Measurements from ENCODE around the gene REEP2.

REEP2 gene

DNA sequence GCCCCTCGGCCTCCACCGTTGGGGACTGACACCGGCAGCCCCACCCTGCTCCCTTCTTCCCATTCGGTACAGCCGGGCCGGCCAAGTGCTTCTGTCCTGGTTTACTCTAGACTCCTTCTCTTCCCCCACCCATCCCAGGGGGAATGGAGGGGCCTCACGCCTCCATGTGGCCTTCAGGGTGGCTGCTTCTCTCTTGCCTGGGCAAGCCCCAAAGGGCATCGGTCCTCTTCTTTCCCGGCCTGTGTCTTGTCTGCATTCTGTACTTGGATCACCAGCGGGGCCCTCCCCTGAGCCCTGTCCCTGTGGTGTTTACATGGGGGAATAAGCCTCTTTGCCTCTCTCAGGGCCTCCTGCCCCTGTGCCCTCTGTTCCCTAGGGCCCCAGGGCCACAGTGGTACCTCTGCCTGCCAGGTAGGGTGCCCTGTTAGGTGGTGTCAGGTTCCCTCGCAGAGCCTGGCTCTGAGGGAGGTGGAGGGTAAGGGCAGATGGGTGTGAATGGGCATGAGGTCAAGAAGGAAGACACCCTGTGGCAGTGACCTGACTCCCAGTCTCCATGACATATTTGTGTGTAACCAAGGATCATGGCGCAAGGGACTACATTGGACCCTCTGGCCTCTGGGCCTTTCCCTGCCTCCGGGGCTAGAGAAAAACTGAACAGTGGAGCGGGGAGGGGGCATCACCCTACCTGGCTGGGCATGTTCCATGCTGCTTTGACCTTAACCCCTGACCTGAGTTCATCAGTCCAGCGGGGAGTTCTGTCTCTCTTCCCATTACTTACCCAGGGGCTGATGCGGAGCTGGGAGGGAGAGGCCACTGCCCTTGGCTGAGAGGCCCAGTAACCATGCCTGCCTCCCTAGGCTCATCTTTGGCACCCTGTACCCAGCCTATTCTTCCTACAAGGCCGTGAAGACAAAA is 1.6 kb downstream of the REEP2 start:
- Histone ChIP-seq H3K4me2 (ENCODE audit: low read length, poor library complexity, severe bottlenecking) (peak overlapping the region; percentile 93), H3K4me1 (ENCODE audit: control insufficient read depth, insufficient read depth, low read depth, low read length) (peaks cover 13% of the 10 kb centered on the region), H3K27me3 (ENCODE audit: control insufficient read depth in 1 of 2, insufficient read depth in 1 of 2, low read length in 2 of 2) (peaks cover 0 to 3% of the 10 kb centered on the region in 2 experiments), H3K18ac (ENCODE audit: low read depth in 1 of 2, low read length in 2 of 2) (no peak overlapping the region), H2AFZ (ENCODE audit: low read depth, low read length) (no peak overlapping the region), H4K8ac (ENCODE audit: low read length) (no peak overlapping the region), H2BK12ac (ENCODE audit: low read length in 2 of 2) (no peak overlapping the region), H3K79me1 (replicated peaks; ENCODE audit: low read length, poor library complexity, severe bottlenecking) (no peaks in the 10 kb centered on the region), H2AK5ac (ENCODE audit: low read length, severe bottlenecking) (no peak overlapping the region), H3K4ac (ENCODE audit: low read depth in 1 of 2, low read length in 2 of 2) (no peak overlapping the region), H2BK15ac (ENCODE audit: low read depth, poor library complexity, severe bottlenecking) (no peak overlapping the region), H3K4me3 (ENCODE audit: insufficient read depth in 1 of 2, low read depth in 1 of 2, low read length in 2 of 2) (no peak overlapping the region), H3K9me3 (ENCODE audit: control insufficient read depth, low read length) (no peaks in the 10 kb centered on the region), H3K9ac (ENCODE audit: low read length) (no peak overlapping the region), H3K14ac (ENCODE audit: low read length in 2 of 2) (peak overlapping the region in 1 of 2 experiments; percentile 0), H2BK120ac (ENCODE audit: low read depth, low read length) (no peak overlapping the region), H3K36me3 (ENCODE audit: control insufficient read depth in 1 of 2, insufficient read depth in 2 of 2, low read depth in 1 of 2, low read length in 2 of 2) (peaks cover 16 to 18% of the 10 kb centered on the region in 2 experiments), H4K91ac (ENCODE audit: low read length) (no peak overlapping the region), H3K27ac (ENCODE audit: low read length, poor library complexity, severe bottlenecking) (no peak overlapping the region), H2BK5ac (ENCODE audit: low read depth, low read length, poor library complexity, severe bottlenecking) (no peak overlapping the region), H3K23ac (ENCODE audit: low read length in 2 of 2) (no peak overlapping the region)
- no peak for DNase-seq
- 83% methylated on average over 16 of the region's 17 CpGs for WGBS

DNA sequence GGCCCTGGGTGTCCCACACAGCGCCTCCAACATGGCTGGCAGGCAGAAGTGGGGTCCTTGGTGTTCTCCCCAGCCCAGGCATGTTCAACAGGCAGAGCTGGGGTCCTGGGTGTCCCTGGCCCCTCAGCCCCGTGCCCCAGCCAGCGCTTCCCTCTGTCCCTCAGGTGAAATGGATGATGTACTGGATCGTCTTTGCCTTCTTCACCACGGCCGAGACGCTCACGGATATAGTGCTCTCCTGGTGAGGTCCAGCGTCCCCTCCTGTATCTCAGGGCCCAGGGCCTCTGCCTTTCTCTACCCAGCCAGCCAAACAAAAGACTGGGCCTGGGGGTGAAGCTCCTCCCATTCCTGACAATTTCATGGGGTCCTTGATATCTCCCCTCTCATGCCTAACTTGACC is 2.4 kb downstream of the REEP2 start:
- H2BK12ac ChIP-seq (ENCODE audit: low read length in 2 of 2), result no peak overlapping the region
- H3K9me3 ChIP-seq (ENCODE audit: control insufficient read depth, low read length), result no peaks in the 10 kb centered on the region
- H3K27me3 ChIP-seq (ENCODE audit: control insufficient read depth in 1 of 2, insufficient read depth in 1 of 2, low read length in 2 of 2), result peaks cover 0 to 3% of the 10 kb centered on the region in 2 experiments
- H3K23ac ChIP-seq (ENCODE audit: low read length in 2 of 2), result no peak overlapping the region
- no peak overlapping the region for H3K9ac ChIP-seq (ENCODE audit: low read length)
- H2BK15ac ChIP-seq (ENCODE audit: low read depth, poor library complexity, severe bottlenecking), result no peak overlapping the region
- no peak overlapping the region for H3K4me3 ChIP-seq (ENCODE audit: insufficient read depth in 1 of 2, low read depth in 1 of 2, low read length in 2 of 2)
- H2AK5ac ChIP-seq (ENCODE audit: low read length, severe bottlenecking), result no peak overlapping the region
- no peak overlapping the region for H3K18ac ChIP-seq (ENCODE audit: low read depth in 1 of 2, low read length in 2 of 2)
- H2BK120ac ChIP-seq (ENCODE audit: low read depth, low read length), result no peak overlapping the region
- no peak overlapping the region for H4K8ac ChIP-seq (ENCODE audit: low read length)
- H3K36me3 ChIP-seq (ENCODE audit: control insufficient read depth in 1 of 2, insufficient read depth in 2 of 2, low read depth in 1 of 2, low read length in 2 of 2), result peaks cover 8 to 11% of the 10 kb centered on the region in 2 experiments
- 86% methylated on average over 9 of the region's 9 CpGs for WGBS
- H3K27ac ChIP-seq (ENCODE audit: low read length, poor library complexity, severe bottlenecking), result no peak overlapping the region
- H3K14ac ChIP-seq (ENCODE audit: low read length in 2 of 2), result no peak overlapping the region
- H4K91ac ChIP-seq (ENCODE audit: low read length), result no peak overlapping the region
- no peaks in the 10 kb centered on the region for H3K79me1 ChIP-seq (replicated peaks; ENCODE audit: low read length, poor library complexity, severe bottlenecking)
- no peak overlapping the region for H2BK5ac ChIP-seq (ENCODE audit: low read depth, low read length, poor library complexity, severe bottlenecking)
- no peak overlapping the region for H3K4ac ChIP-seq (ENCODE audit: low read depth in 1 of 2, low read length in 2 of 2)
- no peak for DNase-seq
- no peak overlapping the region for H2AFZ ChIP-seq (ENCODE audit: low read depth, low read length)
- peaks cover 13% of the 10 kb centered on the region for H3K4me1 ChIP-seq (ENCODE audit: control insufficient read depth, insufficient read depth, low read depth, low read length)
- no peak overlapping the region for H3K4me2 ChIP-seq (ENCODE audit: low read length, poor library complexity, severe bottlenecking)

DNA sequence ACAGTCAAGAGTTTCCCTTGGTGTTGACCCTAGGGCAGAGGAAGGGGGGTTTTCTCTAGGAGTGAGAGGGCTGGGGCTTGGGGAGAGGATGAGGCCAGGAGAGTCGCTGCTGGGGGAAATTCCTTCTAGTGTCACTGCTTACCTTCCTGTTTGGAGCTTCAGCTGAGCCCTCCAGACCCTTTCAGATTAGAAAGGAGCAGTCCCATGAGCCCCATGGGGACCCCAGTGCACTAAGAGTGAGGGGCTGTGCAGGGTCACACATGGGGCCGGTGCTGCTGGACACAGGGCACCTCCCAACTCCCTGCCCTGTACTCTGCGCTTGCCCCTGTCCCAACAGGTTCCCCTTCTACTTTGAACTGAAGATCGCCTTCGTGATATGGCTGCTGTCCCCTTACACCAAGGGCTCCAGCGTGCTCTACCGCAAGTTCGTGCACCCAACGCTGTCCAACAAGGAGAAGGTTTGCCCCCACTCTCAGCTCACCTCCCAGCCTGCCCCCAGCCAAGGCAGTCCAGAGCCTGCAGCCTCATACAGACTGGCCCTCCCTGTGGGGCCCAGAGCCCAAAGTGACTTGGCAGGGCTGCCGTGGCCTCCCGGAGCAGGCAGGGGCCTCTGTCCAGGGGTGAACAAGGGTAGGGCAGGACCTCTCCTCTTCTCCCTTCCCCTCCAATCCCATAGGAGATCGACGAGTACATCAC is 5.4 kb downstream of the REEP2 start:
- H3K4ac ChIP-seq (ENCODE audit: low read depth in 1 of 2, low read length in 2 of 2), result no peak overlapping the region
- no peak overlapping the region for H2BK12ac ChIP-seq (ENCODE audit: low read length in 2 of 2)
- peaks cover 16% of the 10 kb centered on the region for H3K4me1 ChIP-seq (ENCODE audit: control insufficient read depth, insufficient read depth, low read depth, low read length)
- peaks cover 0 to 8% of the 10 kb centered on the region in 2 experiments for H3K36me3 ChIP-seq (ENCODE audit: control insufficient read depth in 1 of 2, insufficient read depth in 2 of 2, low read depth in 1 of 2, low read length in 2 of 2)
- no peak overlapping the region for H2BK15ac ChIP-seq (ENCODE audit: low read depth, poor library complexity, severe bottlenecking)
- no peak overlapping the region for H3K18ac ChIP-seq (ENCODE audit: low read depth in 1 of 2, low read length in 2 of 2)
- no peak for DNase-seq
- no peak overlapping the region for H4K8ac ChIP-seq (ENCODE audit: low read length)
- no peak overlapping the region for H3K23ac ChIP-seq (ENCODE audit: low read length in 2 of 2)
- no peaks in the 10 kb centered on the region for H3K79me1 ChIP-seq (replicated peaks; ENCODE audit: low read length, poor library complexity, severe bottlenecking)
- no peak overlapping the region for H2AFZ ChIP-seq (ENCODE audit: low read depth, low read length)
- no peak overlapping the region for H3K9ac ChIP-seq (ENCODE audit: low read length)
- H3K27ac ChIP-seq (ENCODE audit: low read length, poor library complexity, severe bottlenecking), result no peak overlapping the region
- H2AK5ac ChIP-seq (ENCODE audit: low read length, severe bottlenecking), result no peak overlapping the region
- H3K9me3 ChIP-seq (ENCODE audit: control insufficient read depth, low read length), result no peaks in the 10 kb centered on the region
- no peak overlapping the region for H3K4me3 ChIP-seq (ENCODE audit: insufficient read depth in 1 of 2, low read depth in 1 of 2, low read length in 2 of 2)
- H2BK120ac ChIP-seq (ENCODE audit: low read depth, low read length), result no peak overlapping the region
- WGBS, result 94% methylated on average over 13 of the region's 13 CpGs
- H2BK5ac ChIP-seq (ENCODE audit: low read depth, low read length, poor library complexity, severe bottlenecking), result no peak overlapping the region
- H3K14ac ChIP-seq (ENCODE audit: low read length in 2 of 2), result no peak overlapping the region
- H4K91ac ChIP-seq (ENCODE audit: low read length), result no peak overlapping the region
- peaks cover 0 to 7% of the 10 kb centered on the region in 2 experiments for H3K27me3 ChIP-seq (ENCODE audit: control insufficient read depth in 1 of 2, insufficient read depth in 1 of 2, low read length in 2 of 2)
- no peak overlapping the region for H3K4me2 ChIP-seq (ENCODE audit: low read length, poor library complexity, severe bottlenecking)

Measured in mesenchymal stem cell (in vitro differentiated cells and primary cell).